Caco-2 (cell line): ENCODE results near the gene ADAMTSL1. TPM values are rescaled to one million over a fixed set of nuclear protein-coding genes. Genes with fewer than 3 reads are reported as not detected.

Experiments
- BruUV-seq: library from RNA; stranded (reverse); fragments of 400-500 nt; replicated peaks from 2 replicates; lab custom pipeline; 2021; lab: Mats Ljungman, UMichigan
- CTCF ChIA-PET: fragments of 300-600 bp; sonication (Branson Sonifier 250); formaldehyde crosslinking; loops from one replicate; lab custom pipeline; 2022; ENCODE audit warnings: antibody characterized with exemption; lab: Charles Lee
- POLR2A ChIA-PET: fragments of 300-600 bp; sonication (Branson Sonifier 250); formaldehyde crosslinking; loops from one replicate; lab custom pipeline; 2022; ENCODE audit warnings: antibody characterized with exemption; lab: Charles Lee
- DNase-seq, 2 experiments: peaks; one replicate each; pipeline versions ENCODE4 v3.0.0 to v3.0.0-alpha.2; 2020 to 2022
- H3K27me3 ChIP-seq: replicated peaks from 2 replicates; pipeline ENCODE4 v1.6.0; 2011; ENCODE audit warnings: low read length; ENCODE audit not compliant: control insufficient read depth, insufficient read depth
- H3K36me3 ChIP-seq: 2 replicates; pipeline ENCODE4 v1.5.1; 2011; ENCODE audit warnings: low read length; ENCODE audit not compliant: control insufficient read depth, insufficient read depth
- H3K4me1 ChIP-seq: fragments of 250-450 bp; sonication (Bioruptor Pico); 2 replicates; pipeline ENCODE4 v1.5.1; 2020; ENCODE audit warnings: mild to moderate bottlenecking
- H3K4me3 ChIP-seq: 2 replicates; pipeline ENCODE4 v1.5.1; 2011; ENCODE audit warnings: low read depth, mild to moderate bottlenecking, control low read depth, low read length
- H3K9me3 ChIP-seq: fragments of 250-450 bp; sonication (Bioruptor Pico); 2 replicates; pipeline ENCODE4 v1.5.1; 2020; ENCODE audit warnings: mild to moderate bottlenecking, moderate library complexity
- H3K27ac Mint-ChIP-seq: one replicate; pipeline ENCODE4 v1.8.0; 2022; ENCODE audit warnings: mixed read lengths; ENCODE audit not compliant: unreplicated experiment
- H3K27me3 Mint-ChIP-seq: one replicate; pipeline ENCODE4 v1.8.0; 2022; ENCODE audit warnings: mixed read lengths; ENCODE audit not compliant: insufficient read depth, unreplicated experiment
- H3K36me3 Mint-ChIP-seq: one replicate; pipeline ENCODE4 v1.8.0; 2022; ENCODE audit warnings: mild to moderate bottlenecking, mixed read lengths; ENCODE audit not compliant: insufficient read depth, unreplicated experiment
- H3K4me1 Mint-ChIP-seq: one replicate; pipeline ENCODE4 v1.8.0; 2022; ENCODE audit warnings: low read depth, mixed read lengths; ENCODE audit not compliant: unreplicated experiment
- H3K4me3 Mint-ChIP-seq: one replicate; pipeline ENCODE4 v1.8.0; 2022; ENCODE audit warnings: mild to moderate bottlenecking, moderate library complexity, mixed read lengths; ENCODE audit not compliant: unreplicated experiment
- H3K9me3 Mint-ChIP-seq: one replicate; pipeline ENCODE4 v1.8.0; 2022; ENCODE audit warnings: mixed read lengths; ENCODE audit not compliant: unreplicated experiment
- CTCF ChIP-seq, 2 experiments: fragments of 200-600 bp in 1 of 2; IDR thresholded peaks; 1 replicate in 1 of 2; 2 replicates in 1 of 2; pipeline versions ENCODE4 v1.5.1 to v1.8.0; 2011 to 2022; ENCODE audit warnings: antibody characterized with exemption in 1 of 2, control low read depth in 1 of 2, inconsistent platforms in 1 of 2, low read depth in 1 of 2, low read length in 1 of 2, mild to moderate bottlenecking in 1 of 2, moderate library complexity in 1 of 2; ENCODE audit not compliant: insufficient read depth in 1 of 2, severe bottlenecking in 1 of 2, unreplicated experiment in 1 of 2
- intact Hi-C: fragments of 100-400 bp; cut with micrococcal nuclease; formaldehyde crosslinking; loops from one replicate; pipeline ENCODE4 v1.10.0; 2022; ENCODE audit not compliant: unreplicated experiment
- total RNA-seq: library from RNA; stranded (reverse); gene quantifications from 2 replicates; pipeline ENCODE4 v1.2.3, GENCODE V29; 2022

Gene ADAMTSL1
- total RNA-seq, 1 experiment from 2014 or later = not detected

GRCh38 chr9:18824095-18824666 is 350.2 kb downstream of the ADAMTSL1 start:
- no peaks in the 10 kb centered on the region for H3K9me3 Mint-ChIP-seq
- no peak for TF ChIP-seq CTCF (IDR thresholded peaks at IDR 0.05; ENCODE audit: insufficient read depth in 1 of 2, low read depth in 1 of 2, low read length in 1 of 2, severe bottlenecking in 1 of 2, unreplicated experiment in 1 of 2)
- H3K4me3 Mint-ChIP-seq = no peak overlapping the region
- intact Hi-C loops = no loop called here
- no TSS peak for BruUV-seq
- peaks cover 6% of the 10 kb centered on the region for H3K27me3 Mint-ChIP-seq
- Histone ChIP-seq H3K27me3 (no peaks in the 10 kb centered on the region), H3K4me1 (no peaks in the 10 kb centered on the region), H3K9me3 (no peaks in the 10 kb centered on the region), H3K36me3 (no peaks in the 10 kb centered on the region), H3K4me3 (no peak overlapping the region)
- no peak overlapping the region for H3K27ac Mint-ChIP-seq
- H3K36me3 Mint-ChIP-seq = no peaks in the 10 kb centered on the region
- CTCF ChIA-PET = interaction anchor here (0.6 to 0.7 kb wide), 2 partner anchors 21 to 378 kb away, joined by 3 to 4 read pairs; no protein-coding TSS in a partner anchor
- no peaks in the 10 kb centered on the region for H3K4me1 Mint-ChIP-seq
- POLR2A ChIA-PET = no interaction called here
- peak in 1 of 2 experiments; percentile 9 for DNase-seq

GRCh38 chr9:18825656-18826170 is 351.8 kb downstream of the ADAMTSL1 start:
- Mint-ChIP-seq H3K4me1 (no peaks in the 10 kb centered on the region), H3K9me3 (no peaks in the 10 kb centered on the region), H3K36me3 (no peaks in the 10 kb centered on the region), H3K27me3 (peaks cover 6% of the 10 kb centered on the region), H3K4me3 (no peak overlapping the region), H3K27ac (no peak overlapping the region)
- no peaks in the 10 kb centered on the region for H3K27me3 ChIP-seq
- H3K36me3 ChIP-seq = no peaks in the 10 kb centered on the region
- H3K9me3 ChIP-seq = no peaks in the 10 kb centered on the region
- H3K4me1 ChIP-seq = no peaks in the 10 kb centered on the region
- no peak for TF ChIP-seq CTCF (IDR thresholded peaks at IDR 0.05; ENCODE audit: insufficient read depth in 1 of 2, low read depth in 1 of 2, low read length in 1 of 2, severe bottlenecking in 1 of 2, unreplicated experiment in 1 of 2)
- intact Hi-C loops = no loop called here
- POLR2A ChIA-PET = no interaction called here
- CTCF ChIA-PET = no interaction called here
- BruUV-seq = no TSS peak
- no peak for DNase-seq
- no peak overlapping the region for H3K4me3 ChIP-seq

- CTCF ChIA-PET = no interaction called here
- Mint-ChIP-seq H3K4me3 (no peak overlapping the region), H3K9me3 (no peaks in the 10 kb centered on the region), H3K4me1 (no peaks in the 10 kb centered on the region), H3K27ac (no peak overlapping the region), H3K36me3 (no peaks in the 10 kb centered on the region), H3K27me3 (peaks cover 6% of the 10 kb centered on the region)
- Histone ChIP-seq H3K36me3 (no peaks in the 10 kb centered on the region), H3K9me3 (no peaks in the 10 kb centered on the region), H3K27me3 (no peaks in the 10 kb centered on the region), H3K4me1 (no peaks in the 10 kb centered on the region), H3K4me3 (no peak overlapping the region)
- no peak for DNase-seq
- no peak for TF ChIP-seq CTCF (IDR thresholded peaks at IDR 0.05; ENCODE audit: insufficient read depth in 1 of 2, low read depth in 1 of 2, low read length in 1 of 2, severe bottlenecking in 1 of 2, unreplicated experiment in 1 of 2)
- POLR2A ChIA-PET = no interaction called here
- intact Hi-C loops = no loop called here
- BruUV-seq = no TSS peak
Observed at GRCh38 chr9:18826248-18826647, 352.3 kb downstream of the ADAMTSL1 start.
